Measurements from ENCODE around the gene TACR1. TPM values are rescaled to one million over a fixed set of nuclear protein-coding genes. Genes with fewer than 3 reads are reported as not detected.

TACR1 gene
- total RNA-seq, 4 donors from 2014 or later = 2.0 to 7.7 (median 5.0) TPM

- TF ChIP-seq CTCF (IDR thresholded peaks at IDR 0.05; ENCODE audit: low read depth) = no peak
These were observed 123.2 kb downstream of the TACR1 start for GRCh38 chr2:75076088-75076487.

GRCh38 chr2:75074708-75075107 is 124.6 kb downstream of the TACR1 start:
- no peak for TF ChIP-seq CTCF (IDR thresholded peaks at IDR 0.05; ENCODE audit: low read depth)

GRCh38 chr2:75074228-75074627 is 125.1 kb downstream of the TACR1 start:
- TF ChIP-seq CTCF (IDR thresholded peaks at IDR 0.05; ENCODE audit: low read depth) = no peak

GRCh38 chr2:75071766-75072165 is 127.6 kb downstream of the TACR1 start:
- no peak for TF ChIP-seq CTCF (IDR thresholded peaks at IDR 0.05; ENCODE audit: low read depth)

- TF ChIP-seq CTCF (IDR thresholded peaks at IDR 0.05; ENCODE audit: low read depth) = no peak
These were observed 130.8 kb downstream of the TACR1 start for GRCh38 chr2:75068546-75068945.

- no peak for TF ChIP-seq CTCF (IDR thresholded peaks at IDR 0.05; ENCODE audit: low read depth)
These were observed 131.8 kb downstream of the TACR1 start for GRCh38 chr2:75067506-75067905.

- no peak for TF ChIP-seq CTCF (IDR thresholded peaks at IDR 0.05; ENCODE audit: low read depth)
These were observed 133.0 kb downstream of the TACR1 start for GRCh38 chr2:75066121-75066902.

Data from subcutaneous adipose tissue (tissue), 4 donors.